ENCODE measurements around the gene MTERF2. TPM values are rescaled to one million over a fixed set of nuclear protein-coding genes. Genes with fewer than 3 reads are reported as not detected.

MTERF2 gene
- total and polyA plus RNA-seq, 2 of the 13 experiments (the other 11 are each of a cell fraction or from before 2014, with no cell fraction given), result 8.0 to 11.6 TPM

GRCh38 chr12:106955377-106956047, 31.4 kb downstream of the MTERF2 start, which contains the start of gene TMEM263 (continued):
- TF ChIP-seq ZBTB40 (IDR thresholded peaks at IDR 0.05), result no peak
- peak; percentile 46; the same call in 1 of the 2 replicates for TF ChIP-seq ZBTB40 (CRISPR knock-in tag; IDR thresholded peaks at IDR 0.05)
- no peak for TF ChIP-seq WIZ (CRISPR knock-in tag; IDR thresholded peaks at IDR 0.05)
- peak; percentile 17; the same call in 1 of the 2 replicates for TF ChIP-seq ZNF431 (CRISPR knock-in tag; IDR thresholded peaks at IDR 0.05; ENCODE audit: borderline replicate concordance, low read depth)
- peak; percentile 16; the same call in 1 of the 2 replicates for TF ChIP-seq ZNF589 (CRISPR knock-in tag; conservative IDR thresholded peaks at IDR 0.05)
- TF ChIP-seq MED1 (CRISPR knock-in tag; IDR thresholded peaks at IDR 0.05), result peak; percentile 37; the same call in 1 of the 2 replicates
- peak; percentile 72; the same call in 1 of the 2 replicates for TF ChIP-seq HOXA9 (CRISPR knock-in tag; IDR thresholded peaks at IDR 0.05; ENCODE audit: borderline replicate concordance)
- TF ChIP-seq ZFY (CRISPR knock-in tag; IDR thresholded peaks at IDR 0.05), result peak; percentile 91
- 0 out of 2 replicates have a peak, but pooled peaks have one; percentile 6 for TF ChIP-seq TFAP4 (IDR thresholded peaks at IDR 0.05; ENCODE audit: borderline replicate concordance, low read depth)
- TF ChIP-seq ZBTB26 (CRISPR knock-in tag; IDR thresholded peaks at IDR 0.05; ENCODE audit: borderline replicate concordance), result peak; percentile 77; the same call in 1 of the 2 replicates
- peak; percentile 54; the same call in 1 of the 2 replicates for TF ChIP-seq HNF1B (CRISPR knock-in tag; IDR thresholded peaks at IDR 0.05)
- TF ChIP-seq SALL1 (CRISPR knock-in tag; IDR thresholded peaks at IDR 0.05), result peak; percentile 70
- no peak for TF ChIP-seq CC2D1A (CRISPR knock-in tag; IDR thresholded peaks at IDR 0.05)
